Panc1 (cell line): ENCODE measurements around the gene NCKAP5. TPM values are rescaled to one million over a fixed set of nuclear protein-coding genes. Genes with fewer than 3 reads are reported as not detected.

Experiments used
- ATAC-seq: fragments of 200-7000 bp; cut with Tn5 transposase; 2 replicates; pipeline ENCODE4 v1.9.1; 2020; ENCODE audit warnings: mild to moderate bottlenecking, moderate library complexity
- BruUV-seq: library from RNA; stranded (reverse); fragments of 400-500 nt; replicated peaks from 2 replicates; lab custom pipeline; 2021; lab: Mats Ljungman, UMichigan
- CTCF ChIA-PET: fragments of 300-600 bp; sonication (Branson Sonifier 250); formaldehyde crosslinking; loops from one replicate; lab custom pipeline; 2022; ENCODE audit warnings: antibody characterized with exemption; lab: Charles Lee
- POLR2A ChIA-PET: fragments of 300-600 bp; sonication (Branson Sonifier 250); formaldehyde crosslinking; loops from one replicate; lab custom pipeline; 2022; ENCODE audit warnings: antibody characterized with exemption; lab: Charles Lee
- DNase-seq: peaks from one replicate; pipeline ENCODE4 v3.0.0-alpha.2; 2010; ENCODE audit warnings: low read depth, low spot score
- H3K27ac ChIP-seq: 2 replicates; pipeline ENCODE4 v1.5.1; 2011; ENCODE audit warnings: mild to moderate bottlenecking, low read length, inconsistent platforms
- H3K27me3 ChIP-seq: fragments of 200-500 bp; sonication (Bioruptor generic); 2 replicates; pipeline ENCODE4 v1.6.0; 2014; ENCODE audit warnings: low read length, inconsistent platforms; ENCODE audit not compliant: control insufficient read depth, insufficient read depth
- H3K36me3 ChIP-seq: fragments of 200-500 bp; sonication (Bioruptor generic); 2 replicates; pipeline ENCODE4 v1.5.1; 2014; ENCODE audit warnings: inconsistent platforms, mild to moderate bottlenecking, low read length, moderate library complexity; ENCODE audit not compliant: control insufficient read depth, insufficient read depth
- H3K4me1 ChIP-seq: 2 replicates; pipeline ENCODE4 v1.5.1; 2011; ENCODE audit warnings: inconsistent platforms, mild to moderate bottlenecking, low read length, moderate library complexity; ENCODE audit not compliant: control insufficient read depth, insufficient read depth
- H3K4me3 ChIP-seq, 2 experiments: 2 replicates each; pipeline ENCODE4 v1.5.1; 2011 to 2012; ENCODE audit warnings: low read depth in 2 of 2, low read length in 2 of 2, mild to moderate bottlenecking in 2 of 2, inconsistent platforms in 1 of 2, moderate library complexity in 1 of 2
- H3K9me3 ChIP-seq: fragments of 200-500 bp; sonication (Bioruptor generic); 2 replicates; pipeline ENCODE4 v1.5.1; 2014; ENCODE audit warnings: low read depth, mild to moderate bottlenecking, inconsistent platforms, low read length, moderate library complexity; ENCODE audit not compliant: control insufficient read depth, insufficient read depth
- CTCF ChIP-seq: fragments of 450-650 bp; IDR thresholded peaks from 2 replicates; pipeline ENCODE4 v1.5.1; 2017; ENCODE audit warnings: mild to moderate bottlenecking
- POLR2AphosphoS5 ChIP-seq: IDR thresholded peaks from 2 replicates; pipeline ENCODE4 v1.6.1; 2012; ENCODE audit warnings: mild to moderate bottlenecking, low read depth, low read length, moderate library complexity
- REST ChIP-seq, 2 experiments: IDR thresholded peaks; 2 replicates each; pipeline ENCODE4 v1.6.1; 2011 to 2012; ENCODE audit warnings: low read depth in 2 of 2, control low read depth in 1 of 2, low read length in 1 of 2, mild to moderate bottlenecking in 1 of 2, moderate library complexity in 1 of 2; ENCODE audit not compliant: insufficient read depth in 1 of 2
- SIN3A ChIP-seq: IDR thresholded peaks from 2 replicates; pipeline ENCODE4 v1.6.1; 2012; ENCODE audit warnings: low read depth, mild to moderate bottlenecking, low read length, moderate library complexity, borderline replicate concordance; ENCODE audit not compliant: insufficient read depth
- TCF7L2 ChIP-seq: IDR thresholded peaks from 2 replicates; pipeline ENCODE4 v1.6.1; 2011; ENCODE audit warnings: mild to moderate bottlenecking, low read depth, low read length, inconsistent platforms
- in situ Hi-C: cut with HindIII; loops from 2 replicates; pipeline ENCODE4 v1.10.0; 2016; ENCODE audit warnings: low sequenced_read_pairs, low pct_unique_long_range_greater_than_20kb
- intact Hi-C: fragments of 100-400 bp; cut with micrococcal nuclease; formaldehyde crosslinking; loops from one replicate; pipeline ENCODE4 v1.10.0; 2022; ENCODE audit not compliant: unreplicated experiment
- total RNA-seq: library from RNA; stranded (reverse); gene quantifications from one replicate; pipeline ENCODE4 v1.2.1, GENCODE V29; 2021; ENCODE audit not compliant: unreplicated experiment

The NCKAP5 gene
- total RNA-seq, 1 experiment from 2014 or later, result 0.10 TPM

- ATAC-seq (no peak), DNase-seq (no peak)
- BruUV-seq, result no TSS peak
- Histone ChIP-seq H3K9me3 (no peaks in the 10 kb centered on the region), H3K4me3 (no peak overlapping the region), H3K27ac (no peak overlapping the region), H3K27me3 (no peaks in the 10 kb centered on the region; the same call in 1 of the 2 replicates), H3K4me1 (no peaks in the 10 kb centered on the region), H3K36me3 (no peaks in the 10 kb centered on the region)
- in situ Hi-C loops, result no loop called here
- ChIA-PET CTCF (no interaction called here), POLR2A (no interaction called here)
- TF ChIP-seq REST (IDR thresholded peaks at IDR 0.05; ENCODE audit: insufficient read depth in 1 of 2, low read depth in 2 of 2, low read length in 1 of 2) (no peak), POLR2AphosphoS5 (no peak), CTCF (no peak), SIN3A (no peak), TCF7L2 (no peak)
- intact Hi-C loops, result no loop called here
Observed at GRCh38 chr2:132747046-132747445, 821.2 kb downstream of the NCKAP5 start.

- TF ChIP-seq TCF7L2 (no peak), SIN3A (no peak), REST (IDR thresholded peaks at IDR 0.05; ENCODE audit: insufficient read depth in 1 of 2, low read depth in 2 of 2, low read length in 1 of 2) (no peak), CTCF (no peak), POLR2AphosphoS5 (no peak)
- POLR2A ChIA-PET, result no interaction called here
- Histone ChIP-seq H3K9me3 (no peaks in the 10 kb centered on the region), H3K27ac (no peak overlapping the region), H3K4me3 (no peak overlapping the region), H3K27me3 (no peaks in the 10 kb centered on the region), H3K4me1 (no peaks in the 10 kb centered on the region), H3K36me3 (no peaks in the 10 kb centered on the region)
- BruUV-seq, result no TSS peak
- DNase-seq (no peak), ATAC-seq (no peak)
- in situ Hi-C loops (no loop called here), intact Hi-C loops (no loop called here)
- CTCF ChIA-PET, result no interaction called here
Observed at GRCh38 chr2:132741754-132742153, 826.5 kb downstream of the NCKAP5 start.
